ENCODE results near the gene ITGB4.
A peak's percentile ranks its signal among the peaks of the same experiment; 100 is the strongest.

The ITGB4 gene

DNA sequence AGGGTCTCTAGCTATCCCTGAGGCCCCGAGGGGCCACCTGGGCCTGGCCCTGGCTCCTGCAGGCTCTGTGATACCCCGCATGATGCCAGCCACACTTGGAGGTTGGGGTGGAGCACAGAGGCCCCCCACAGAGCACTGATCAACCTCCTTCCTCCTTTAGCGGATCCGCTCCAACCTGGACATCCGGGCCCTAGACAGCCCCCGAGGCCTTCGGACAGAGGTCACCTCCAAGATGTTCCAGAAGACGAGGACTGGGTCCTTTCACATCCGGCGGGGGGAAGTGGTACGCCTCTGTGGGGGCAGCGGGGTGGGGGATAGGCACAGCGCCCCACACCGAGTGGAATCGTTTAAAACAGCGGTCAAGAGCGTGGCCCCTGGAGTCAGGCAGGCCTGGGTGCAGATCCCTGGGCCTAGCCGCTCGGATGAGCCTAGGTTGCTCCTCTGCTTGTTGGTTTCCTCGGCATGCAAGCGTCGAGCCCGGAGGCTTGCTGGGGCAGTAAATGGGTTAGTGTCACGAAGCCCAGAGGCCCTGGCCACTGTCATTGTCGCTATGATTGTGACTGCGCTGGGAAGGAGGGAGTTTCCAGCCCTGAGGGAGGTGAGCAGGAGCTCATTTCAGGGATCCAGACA is 9.9 kb downstream of the ITGB4 start:
- no peak for DNase-seq (ENCODE audit: low read depth in 2 of 2)

GRCh38 chr17:75731716-75732498 is 10.6 kb downstream of the ITGB4 start:
- DNase-seq (ENCODE audit: low read depth in 2 of 2): no peak

- DNase-seq (ENCODE audit: low read depth in 2 of 2): no peak
Measured at GRCh38 chr17:75733471-75733870, 12.2 kb downstream of the ITGB4 start.

DNA sequence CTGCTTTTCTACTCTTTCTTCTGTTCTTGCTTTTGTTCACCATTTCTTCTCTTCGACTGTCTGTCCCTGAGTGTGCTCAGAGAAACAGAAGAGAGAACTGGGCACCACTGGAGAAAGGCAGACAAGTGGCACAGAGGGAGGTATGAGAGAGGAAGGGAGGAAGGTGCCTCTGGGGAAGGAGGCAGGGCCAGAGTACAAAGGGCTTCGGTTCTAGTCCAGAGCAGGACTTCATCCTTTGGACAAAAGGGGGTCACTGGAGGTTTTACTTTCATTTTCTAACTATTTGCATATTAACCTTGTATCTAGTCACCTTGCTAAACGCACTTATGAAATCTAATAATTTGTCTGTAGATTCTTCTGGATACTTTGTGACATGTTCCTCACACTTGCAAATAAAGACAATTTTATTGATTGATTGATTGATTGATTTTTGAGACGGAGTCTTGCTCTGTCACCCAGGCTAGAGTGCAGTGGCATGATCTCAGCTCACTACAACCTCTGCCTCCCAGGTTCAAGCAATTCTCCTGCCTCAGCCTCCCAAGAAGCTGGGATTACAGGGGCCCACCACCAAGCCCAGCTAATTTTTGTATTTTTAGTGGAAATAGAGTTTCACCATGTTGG is 13.5 kb downstream of the ITGB4 start:
- no peak for DNase-seq (ENCODE audit: low read depth in 2 of 2)

DNA sequence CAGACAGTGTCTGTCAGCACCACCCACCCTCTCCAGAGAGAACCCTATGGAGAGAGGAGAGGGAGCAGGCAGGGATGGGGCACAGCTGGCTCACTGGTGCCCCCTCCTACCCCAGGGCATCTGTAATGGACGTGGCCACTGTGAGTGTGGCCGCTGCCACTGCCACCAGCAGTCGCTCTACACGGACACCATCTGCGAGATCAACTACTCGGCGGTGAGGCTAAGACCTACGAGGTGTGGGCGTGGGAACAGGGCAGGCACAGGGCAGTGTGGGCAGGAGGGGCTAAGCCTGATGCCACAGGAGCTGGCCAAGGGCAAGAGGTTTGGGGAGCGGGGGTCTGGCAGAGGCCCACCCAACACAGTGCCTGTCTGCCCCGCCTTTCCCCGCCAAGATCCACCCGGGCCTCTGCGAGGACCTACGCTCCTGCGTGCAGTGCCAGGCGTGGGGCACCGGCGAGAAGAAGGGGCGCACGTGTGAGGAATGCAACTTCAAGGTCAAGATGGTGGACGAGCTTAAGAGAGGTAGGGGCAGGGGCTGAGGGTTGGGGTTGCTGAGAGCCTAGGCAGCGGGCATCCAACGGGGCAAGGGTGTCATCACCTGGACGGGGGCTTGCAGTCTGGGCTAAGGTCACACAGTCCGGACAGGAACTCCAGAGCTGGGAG is 15.0 kb downstream of the ITGB4 start:
- no peak for DNase-seq (ENCODE audit: low read depth in 2 of 2)

DNA sequence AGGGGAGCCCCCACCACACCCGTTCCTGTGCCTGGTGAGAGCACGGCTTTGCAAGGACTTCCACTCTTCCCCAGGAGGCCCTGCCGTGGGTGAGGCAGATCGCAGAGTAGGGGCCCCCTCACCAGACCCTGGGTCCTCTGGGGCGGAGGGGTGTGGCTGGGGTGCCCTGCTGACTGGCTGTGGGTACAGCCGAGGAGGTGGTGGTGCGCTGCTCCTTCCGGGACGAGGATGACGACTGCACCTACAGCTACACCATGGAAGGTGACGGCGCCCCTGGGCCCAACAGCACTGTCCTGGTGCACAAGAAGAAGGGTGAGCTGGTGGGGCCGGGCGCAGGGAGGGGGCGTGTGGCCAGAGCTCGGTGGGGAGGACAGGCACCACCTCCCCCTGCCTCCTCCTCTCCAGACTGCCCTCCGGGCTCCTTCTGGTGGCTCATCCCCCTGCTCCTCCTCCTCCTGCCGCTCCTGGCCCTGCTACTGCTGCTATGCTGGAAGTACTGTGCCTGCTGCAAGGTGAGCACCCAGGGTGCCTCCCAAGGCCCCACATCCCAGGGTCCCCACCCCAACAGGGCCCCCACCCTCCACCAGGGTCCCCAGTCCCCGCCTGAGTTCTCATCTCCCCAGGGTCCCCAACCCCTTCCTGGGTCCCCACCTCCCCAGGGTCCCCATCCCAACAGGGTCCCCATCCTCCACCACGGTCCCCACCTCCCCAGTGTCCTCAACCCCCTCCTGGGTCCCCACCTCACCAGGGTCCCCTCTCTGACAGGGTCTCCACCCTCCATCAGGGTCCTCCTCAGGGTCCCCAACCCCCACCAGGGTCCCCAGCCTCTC is 16.1 kb downstream of the ITGB4 start:
- no peak for DNase-seq (ENCODE audit: low read depth in 2 of 2)

DNA sequence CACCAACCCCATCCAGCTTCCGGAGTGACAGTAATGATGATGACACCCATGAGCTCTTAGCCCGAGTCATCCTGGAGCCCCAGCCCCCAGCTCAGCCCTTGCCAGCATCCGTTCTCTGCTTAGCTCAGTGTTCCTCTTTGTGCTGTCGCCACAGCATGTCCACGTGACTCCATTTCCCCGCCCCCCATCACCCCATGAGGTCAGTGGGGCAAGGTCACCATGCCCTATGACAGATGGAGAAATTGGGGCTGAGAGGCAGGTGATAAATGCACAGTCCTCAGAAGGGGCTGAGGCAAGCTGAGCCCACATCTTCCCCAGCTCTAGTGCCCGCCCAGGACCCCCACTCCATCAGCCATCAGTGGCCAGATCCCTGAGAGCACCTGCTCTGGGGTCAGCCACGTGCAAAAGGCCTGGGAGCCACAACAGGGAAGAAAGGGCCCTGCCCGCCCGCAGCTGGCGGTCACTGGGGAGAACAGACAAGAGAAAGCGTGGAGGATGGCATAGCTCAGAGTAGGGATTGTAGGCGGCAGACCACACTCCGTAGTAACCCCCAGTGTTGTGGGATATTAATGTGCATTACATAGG is 17.1 kb downstream of the ITGB4 start:
- no peak for DNase-seq (ENCODE audit: low read depth in 2 of 2)

GRCh38 chr17:75739174-75739573 is 17.9 kb downstream of the ITGB4 start:
- no peak for DNase-seq (ENCODE audit: low read depth in 2 of 2)

- no peak for DNase-seq (ENCODE audit: low read depth in 2 of 2)
Measured at GRCh38 chr17:75739801-75740200, 18.5 kb downstream of the ITGB4 start.

DNA sequence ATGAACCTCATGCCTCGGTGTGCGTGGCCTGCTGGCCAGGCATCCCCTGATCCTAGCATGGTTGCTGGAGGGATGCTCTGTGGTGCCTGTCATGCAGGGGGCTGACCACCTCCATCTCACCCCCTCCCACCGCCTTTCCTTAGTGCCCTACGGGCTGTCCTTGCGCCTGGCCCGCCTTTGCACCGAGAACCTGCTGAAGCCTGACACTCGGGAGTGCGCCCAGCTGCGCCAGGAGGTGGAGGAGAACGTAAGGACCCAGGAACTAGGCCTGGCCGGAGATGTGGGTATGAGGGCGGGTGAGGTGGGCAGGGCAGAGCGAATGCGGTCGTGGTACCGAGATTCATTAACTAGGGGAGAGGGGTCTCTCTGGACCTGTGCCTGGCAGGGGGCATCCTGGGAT is 19.0 kb downstream of the ITGB4 start:
- DNase-seq (ENCODE audit: low read depth in 2 of 2): no peak

GRCh38 chr17:75740631-75741077 is 19.4 kb downstream of the ITGB4 start:
- DNase-seq (ENCODE audit: low read depth in 2 of 2): no peak

- no peak for DNase-seq (ENCODE audit: low read depth in 2 of 2)
Measured at GRCh38 chr17:75742337-75742736, 21.1 kb downstream of the ITGB4 start.

DNA sequence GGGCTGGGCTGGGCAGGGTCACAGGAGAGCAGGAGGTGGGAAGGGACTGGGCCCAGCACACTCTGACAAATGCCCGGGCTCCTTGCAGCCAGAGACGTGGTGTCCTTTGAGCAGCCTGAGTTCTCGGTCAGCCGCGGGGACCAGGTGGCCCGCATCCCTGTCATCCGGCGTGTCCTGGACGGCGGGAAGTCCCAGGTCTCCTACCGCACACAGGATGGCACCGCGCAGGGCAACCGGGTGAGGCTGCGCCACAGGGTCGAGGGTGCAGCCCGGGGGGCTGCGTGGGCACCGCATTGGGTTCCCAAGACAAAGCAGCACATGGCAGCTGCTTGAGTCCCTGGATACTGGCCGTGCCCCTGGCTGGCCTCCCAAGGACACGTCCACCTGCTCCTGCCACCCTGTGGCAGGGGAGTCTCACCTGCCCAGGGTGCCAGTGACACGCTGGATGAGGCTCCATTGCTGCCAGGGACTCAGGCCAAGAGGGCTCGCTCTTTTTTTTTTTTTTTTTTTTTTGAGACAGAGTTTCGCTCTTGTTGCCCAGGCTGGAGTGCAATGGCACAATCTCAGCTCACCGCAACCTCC is 22.5 kb downstream of the ITGB4 start:
- DNase-seq (ENCODE audit: low read depth in 2 of 2): no peak

- DNase-seq (ENCODE audit: low read depth in 2 of 2): no peak
Measured at GRCh38 chr17:75748706-75749105, 27.4 kb downstream of the ITGB4 start.

DNA sequence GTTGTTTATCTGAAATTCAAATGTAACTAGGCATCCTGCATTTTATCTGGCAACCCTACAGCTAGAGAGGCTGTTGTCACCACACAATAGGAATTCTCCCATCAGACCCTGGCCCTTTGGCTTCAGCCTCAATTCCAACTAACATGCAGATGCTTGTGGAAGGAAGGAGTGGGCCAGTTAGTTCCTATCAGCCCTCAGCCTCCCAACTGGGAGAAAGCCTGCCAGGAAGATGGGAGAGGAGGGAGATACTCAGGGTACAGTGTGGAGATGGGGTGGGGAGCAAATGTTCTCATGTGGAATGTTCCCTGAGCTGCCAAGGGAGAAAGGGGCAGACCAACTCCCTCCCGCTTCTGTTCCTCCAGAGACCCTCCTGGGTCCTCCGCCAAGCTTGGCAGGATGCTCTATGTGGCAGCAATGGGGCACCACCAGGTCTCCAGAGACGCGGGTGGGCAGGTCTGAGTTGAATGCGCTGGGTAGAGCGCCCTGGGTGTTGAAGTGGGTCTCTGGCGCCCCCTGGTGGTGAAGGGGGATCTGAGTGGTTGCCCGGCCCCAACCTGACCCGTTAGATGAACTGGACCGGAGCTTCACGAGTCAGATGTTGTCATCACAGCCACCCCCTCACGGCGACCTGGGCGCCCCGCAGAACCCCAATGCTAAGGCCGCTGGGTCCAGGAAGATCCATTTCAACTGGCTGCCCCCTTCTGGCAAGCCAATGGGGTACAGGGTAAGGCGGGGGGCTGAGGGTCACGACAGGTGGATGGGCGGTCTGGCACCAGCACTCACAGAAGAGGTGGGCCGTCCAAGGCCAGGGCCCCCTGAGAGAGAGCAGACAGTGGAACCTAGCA is 28.5 kb downstream of the ITGB4 start:
- peak; percentile 81 to 85 for DNase-seq (ENCODE audit: low read depth in 2 of 2)

- DNase-seq (ENCODE audit: low read depth in 2 of 2): no peak
Measured at GRCh38 chr17:75750661-75751423, 29.6 kb downstream of the ITGB4 start.

DNA sequence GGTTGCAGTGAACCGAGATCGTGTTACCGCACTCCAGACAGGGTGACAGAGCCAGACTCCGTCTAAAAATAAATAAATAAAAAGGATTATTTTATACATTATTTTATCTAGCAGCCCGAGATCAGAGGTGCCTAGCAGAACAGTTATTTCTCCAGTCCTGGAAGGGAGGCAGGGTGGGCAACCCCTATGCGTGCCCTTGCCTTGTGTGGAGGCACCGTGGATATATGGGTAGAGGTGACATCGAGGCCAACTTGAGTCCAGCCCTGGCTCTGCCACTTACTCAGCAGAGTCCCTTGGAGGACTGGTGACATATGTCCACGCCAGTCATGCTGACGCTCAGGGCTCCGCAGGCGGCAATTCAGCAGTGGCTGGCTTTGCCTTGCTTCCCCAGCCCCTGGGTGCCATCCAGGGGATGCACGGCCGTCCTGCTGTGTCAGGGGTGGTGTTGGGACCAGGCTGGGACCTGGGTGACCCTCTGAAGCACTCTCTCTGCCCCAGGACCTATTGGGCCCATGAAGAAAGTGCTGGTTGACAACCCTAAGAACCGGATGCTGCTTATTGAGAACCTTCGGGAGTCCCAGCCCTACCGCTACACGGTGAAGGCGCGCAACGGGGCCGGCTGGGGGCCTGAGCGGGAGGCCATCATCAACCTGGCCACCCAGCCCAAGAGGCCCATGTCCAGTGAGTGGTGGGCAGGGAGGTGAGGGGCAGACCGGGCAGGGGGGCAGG is 30.6 kb downstream of the ITGB4 start:
- DNase-seq (ENCODE audit: low read depth in 2 of 2): no peak

DNA sequence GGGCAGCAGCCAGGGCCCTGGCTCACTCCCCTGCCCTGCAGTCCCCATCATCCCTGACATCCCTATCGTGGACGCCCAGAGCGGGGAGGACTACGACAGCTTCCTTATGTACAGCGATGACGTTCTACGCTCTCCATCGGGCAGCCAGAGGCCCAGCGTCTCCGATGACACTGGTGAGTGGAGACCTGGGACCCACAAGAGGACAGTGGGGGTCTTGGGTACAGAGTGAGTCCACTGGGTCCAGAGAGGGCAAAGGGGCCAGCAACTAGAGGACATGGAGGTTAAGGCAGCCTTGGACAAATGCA is 31.1 kb downstream of the ITGB4 start:
- DNase-seq (ENCODE audit: low read depth in 2 of 2): no peak

Data from stimulated activated CD4-positive, alpha-beta T cell treated with anti-CD3 and anti-CD28 coated beads, Interleukin-15, amount 100 ng/mL, for 48 hours (primary cell).